Skeletal muscle cell (primary cell): Measurements from ENCODE around the gene MRM1.
"Not testable (repeated sequence)": the region's sequence is repeated elsewhere in the genome, so short reads cannot be mapped to it uniquely, and the experiment has no call there.

Source experiments
- DNase-seq: peaks from one replicate; pipeline ENCODE4 v3.0.0-alpha.2; 2010; ENCODE audit warnings: low read depth
- H3K4me3 ChIP-seq: 2 replicates; pipeline ENCODE4 v1.5.1; 2011; ENCODE audit warnings: low read depth, mild to moderate bottlenecking, control low read depth, low read length, moderate library complexity

Gene MRM1

GRCh38 chr17:36599546-36600250 lies 1.7 kb upstream of the MRM1 start:
- H3K4me3 ChIP-seq = no peak overlapping the region
- no peak for DNase-seq

- no peak overlapping the region for H3K4me3 ChIP-seq
- no peak for DNase-seq
These were observed 918 bp upstream of the MRM1 start for GRCh38 chr17:36600465-36600864.

- H3K4me3 ChIP-seq = peak overlapping the region; percentile 95
- no peak for DNase-seq
These were observed 464 bp upstream of the MRM1 start for GRCh38 chr17:36600936-36601302.

GRCh38 chr17:36602030-36602748 lies 806 bp downstream of the MRM1 start:
- DNase-seq = no peak
- H3K4me3 ChIP-seq = peak overlapping the region; percentile 95

GRCh38 chr17:36602924-36603384 lies 1.6 kb downstream of the MRM1 start:
- no peak for DNase-seq

GRCh38 chr17:36605028-36605427 lies 3.6 kb downstream of the MRM1 start:
- DNase-seq, H3K4me3 ChIP-seq: not testable (repeated sequence)

More at GRCh38 chr17:36602924-36603384, 1.6 kb downstream of the MRM1 start:
- H3K4me3 ChIP-seq = peak overlapping the region; percentile 95

GRCh38 chr17:36608280-36608679 lies 6.9 kb downstream of the MRM1 start:
- no peak overlapping the region for H3K4me3 ChIP-seq
- DNase-seq = no peak

GRCh38 chr17:36608794-36609497 lies 7.6 kb downstream of the MRM1 start:
- no peak overlapping the region for H3K4me3 ChIP-seq
- no peak for DNase-seq

- H3K4me3 ChIP-seq = no peak overlapping the region
- DNase-seq = no peak
These were observed 8.1 kb downstream of the MRM1 start for GRCh38 chr17:36609498-36609862.

GRCh38 chr17:36610474-36610873 lies 9.1 kb downstream of the MRM1 start:
- H3K4me3 ChIP-seq = no peak overlapping the region
- no peak for DNase-seq

- DNase-seq = peak; percentile 60
- H3K4me3 ChIP-seq = no peak overlapping the region
These were observed 10.1 kb downstream of the MRM1 start for GRCh38 chr17:36611345-36612072.

- no peak for DNase-seq
- no peak overlapping the region for H3K4me3 ChIP-seq
These were observed 10.9 kb downstream of the MRM1 start for GRCh38 chr17:36612323-36612722.

GRCh38 chr17:36613155-36613554 lies 11.8 kb downstream of the MRM1 start:
- no peak for DNase-seq
- H3K4me3 ChIP-seq = no peak overlapping the region

- H3K4me3 ChIP-seq = no peak overlapping the region
- DNase-seq = no peak
These were observed 12.7 kb downstream of the MRM1 start for GRCh38 chr17:36614081-36614480.

GRCh38 chr17:36614933-36615332 lies 13.6 kb downstream of the MRM1 start:
- DNase-seq = no peak
- no peak overlapping the region for H3K4me3 ChIP-seq

- H3K4me3 ChIP-seq = no peak overlapping the region
- DNase-seq = no peak
These were observed 15.0 kb downstream of the MRM1 start for GRCh38 chr17:36616061-36617029.

GRCh38 chr17:36617773-36618172 lies 16.4 kb downstream of the MRM1 start:
- no peak overlapping the region for H3K4me3 ChIP-seq
- DNase-seq = no peak

- DNase-seq = no peak
- no peak overlapping the region for H3K4me3 ChIP-seq
These were observed 21.9 kb downstream of the MRM1 start for GRCh38 chr17:36623281-36623680.

- DNase-seq = no peak
- H3K4me3 ChIP-seq = no peak overlapping the region
These were observed 23.8 kb downstream of the MRM1 start for GRCh38 chr17:36625188-36625587.
